Stimulated activated CD4-positive, alpha-beta T cell treated with anti-CD3 and anti-CD28 coated beads, Interleukin-2, amount 100 ng/mL, for 48 hours (primary cell): ENCODE results near the gene PLCB1.

Experiments used
- DNase-seq, 2 donors: peaks; one replicate each; pipeline ENCODE4 v3.0.0-alpha.2; 2020

PLCB1 gene

GRCh38 chr20:8917084-8917483 lies 785.0 kb downstream of the PLCB1 start:
- DNase-seq = no peak

DNA sequence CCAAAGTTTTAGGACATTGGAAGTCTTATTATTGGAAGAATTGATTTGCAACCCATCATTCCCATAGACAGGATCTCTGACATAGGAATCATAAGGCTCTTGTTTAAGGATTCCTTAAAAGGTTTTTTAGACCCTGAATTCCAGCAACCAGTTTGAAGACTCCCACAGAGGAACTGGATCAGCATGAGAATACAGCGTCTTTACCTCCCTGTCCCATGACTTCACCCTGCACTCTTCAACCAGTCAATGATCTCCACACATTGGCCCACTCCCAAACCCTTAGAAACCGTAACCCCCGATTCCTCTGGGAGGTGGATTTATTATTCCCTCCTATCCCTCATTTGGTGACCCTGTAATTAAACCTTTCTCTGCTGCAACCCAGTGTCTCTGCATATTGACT lies 786.1 kb downstream of the PLCB1 start:
- no peak for DNase-seq

GRCh38 chr20:8924539-8924938 lies 792.5 kb downstream of the PLCB1 start:
- no peak for DNase-seq

DNA sequence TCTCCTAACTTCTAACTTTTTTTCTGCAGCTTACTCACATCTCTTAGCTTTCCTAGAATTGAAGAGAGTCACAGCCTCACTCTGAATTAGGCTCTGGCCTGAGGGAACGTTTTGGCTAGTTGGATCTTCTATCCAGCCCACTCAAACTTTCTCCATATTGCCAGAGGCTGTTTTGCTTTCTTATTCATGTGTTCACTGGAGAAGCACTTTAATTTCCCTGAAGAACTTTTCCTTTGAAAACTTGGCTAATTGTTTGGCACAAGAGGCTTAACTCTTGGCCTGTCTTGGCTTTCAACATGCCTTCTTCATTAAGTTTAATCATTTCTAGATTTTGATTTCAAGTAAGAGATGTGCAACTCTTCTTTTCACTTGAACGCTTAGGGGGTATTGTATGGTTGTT lies 798.7 kb downstream of the PLCB1 start:
- DNase-seq = no peak

DNA sequence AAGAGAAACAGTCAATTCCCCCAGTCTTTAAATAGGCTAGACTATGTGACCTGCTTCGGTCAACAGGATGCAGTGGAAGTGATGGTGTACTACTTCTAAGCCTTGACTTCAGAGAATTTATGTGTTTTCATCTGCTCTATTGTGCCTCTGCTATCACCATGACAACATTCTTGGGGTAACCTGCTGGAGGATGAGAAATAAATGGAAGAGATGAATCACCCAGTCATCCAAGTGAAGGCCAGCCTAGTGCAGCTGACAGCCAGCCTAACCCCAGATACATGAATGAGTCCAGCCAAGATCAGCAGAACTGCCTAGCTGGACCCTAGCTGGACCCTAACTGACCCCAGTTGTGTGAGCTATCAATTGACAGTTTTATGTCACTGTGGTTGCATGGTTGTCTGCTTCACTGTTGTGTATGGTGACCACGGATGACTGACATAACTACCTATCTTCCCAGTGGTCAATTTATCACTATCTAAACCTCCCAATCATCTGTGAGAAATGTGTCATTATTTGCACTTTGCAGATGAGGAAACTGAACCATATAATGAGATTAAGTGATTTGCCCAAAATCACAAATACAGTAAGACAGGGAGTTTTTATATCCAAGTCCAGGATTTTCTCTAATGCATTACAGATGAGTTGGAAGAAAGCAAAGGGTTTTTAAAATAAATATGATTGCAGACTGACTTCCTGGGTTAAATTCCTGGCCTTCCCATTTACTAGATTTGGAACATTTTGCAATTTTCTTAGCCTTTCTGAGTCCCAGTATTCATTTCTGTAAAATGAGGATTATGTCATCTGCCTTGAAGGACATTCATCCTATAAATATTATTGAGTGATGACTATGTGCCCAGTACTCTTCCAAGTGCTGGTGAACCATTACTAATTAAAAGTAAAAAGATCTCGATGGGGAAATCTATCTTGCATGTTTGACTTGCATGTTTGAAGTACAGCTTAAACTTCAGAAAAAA lies 800.4 kb downstream of the PLCB1 start:
- no peak for DNase-seq

GRCh38 chr20:8933381-8933807 lies 801.3 kb downstream of the PLCB1 start:
- no peak for DNase-seq

GRCh38 chr20:8934362-8934761 lies 802.3 kb downstream of the PLCB1 start:
- no peak for DNase-seq
